Fibroblast of lung (primary cell): ENCODE results near the gene ERAS.

ENCODE experiments used
- CTCF ChIP-seq, 2 donors: IDR thresholded peaks in 1 of 2; conservative IDR thresholded peaks in 1 of 2; 1 replicate in 1 of 2; 2 replicates in 1 of 2; pipeline ENCODE4 v1.5.1; 2011 to 2012; ENCODE audit warnings: low read length in 2 of 2, control low read depth in 1 of 2, inconsistent platforms in 1 of 2, low read depth in 1 of 2, mild to moderate bottlenecking in 1 of 2
- EZH2 ChIP-seq: IDR thresholded peaks from 2 replicates; pipeline ENCODE4 v1.5.1; 2012; ENCODE audit warnings: low read length, control low read depth, mild to moderate bottlenecking; ENCODE audit errors: missing control alignments

GRCh38 chrX:48818866-48819265 lies 7.4 kb upstream of the ERAS start:
- no peak for TF ChIP-seq CTCF (conservative IDR thresholded peaks at IDR 0.05 in 1 of 2, IDR thresholded peaks at IDR 0.05 in 1 of 2; ENCODE audit: low read depth in 1 of 2, low read length in 2 of 2)
- TF ChIP-seq EZH2: no peak
